Measurements from ENCODE around the gene CFAP100. TPM values are rescaled to one million over a fixed set of nuclear protein-coding genes. Genes with fewer than 3 reads are reported as not detected.

Gene CFAP100
- total RNA-seq, 1 donor, result not detected

- no peak for DNase-seq (ENCODE audit: low read depth in 2 of 3, low spot score in 2 of 3)
Observed at GRCh38 chr3:126399351-126399735, 4.6 kb downstream of the CFAP100 start.

DNA sequence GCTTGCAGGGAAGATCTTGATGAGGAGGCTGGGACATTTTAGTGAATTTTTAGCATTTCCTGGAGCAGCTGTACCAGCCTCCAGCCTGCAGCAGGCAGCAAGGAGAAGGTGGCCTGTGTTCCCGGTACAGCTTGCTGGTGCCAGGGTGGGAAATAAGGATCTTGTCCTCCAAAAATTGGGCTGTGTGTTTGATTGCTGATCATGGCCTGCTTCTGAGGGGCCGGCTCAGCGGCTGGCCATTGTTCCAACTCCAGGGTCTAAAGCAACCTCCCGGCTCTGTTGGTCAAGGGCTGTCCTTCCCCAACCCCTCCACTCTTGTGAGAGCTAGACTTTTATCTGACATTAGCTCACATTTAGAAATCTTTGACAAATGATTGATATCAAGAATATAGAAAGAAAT is 5.0 kb downstream of the CFAP100 start:
- DNase-seq (ENCODE audit: low read depth in 2 of 3, low spot score in 2 of 3), result no peak

DNA sequence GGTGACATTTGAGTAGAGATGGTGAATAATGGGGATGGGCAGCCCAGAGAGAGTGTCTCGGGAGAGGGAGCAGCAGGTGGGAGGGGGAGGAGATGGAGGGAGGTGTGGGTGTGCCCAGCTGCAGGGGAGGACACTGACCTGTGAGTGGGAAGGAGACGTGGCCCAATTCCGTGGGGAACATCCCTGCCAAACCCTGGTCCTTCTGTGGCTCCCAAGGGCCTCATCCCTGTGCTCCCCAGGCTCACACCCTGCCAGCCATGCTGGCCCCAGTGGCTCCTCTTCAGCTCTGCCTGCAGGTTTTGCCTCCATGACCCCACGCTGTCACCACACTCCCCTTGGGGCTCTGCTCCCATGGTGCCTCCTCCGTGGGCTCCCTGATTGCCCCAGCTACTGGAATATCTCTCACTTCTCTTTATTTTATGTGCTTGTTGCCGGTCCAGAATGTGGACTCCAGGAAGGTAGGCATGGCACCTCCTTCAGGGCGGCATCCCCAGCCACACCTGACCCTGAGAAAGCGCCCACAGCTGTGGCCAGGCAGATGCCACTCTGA is 7.0 kb downstream of the CFAP100 start:
- DNase-seq (ENCODE audit: low read depth in 2 of 3, low spot score in 2 of 3), result no peak

DNA sequence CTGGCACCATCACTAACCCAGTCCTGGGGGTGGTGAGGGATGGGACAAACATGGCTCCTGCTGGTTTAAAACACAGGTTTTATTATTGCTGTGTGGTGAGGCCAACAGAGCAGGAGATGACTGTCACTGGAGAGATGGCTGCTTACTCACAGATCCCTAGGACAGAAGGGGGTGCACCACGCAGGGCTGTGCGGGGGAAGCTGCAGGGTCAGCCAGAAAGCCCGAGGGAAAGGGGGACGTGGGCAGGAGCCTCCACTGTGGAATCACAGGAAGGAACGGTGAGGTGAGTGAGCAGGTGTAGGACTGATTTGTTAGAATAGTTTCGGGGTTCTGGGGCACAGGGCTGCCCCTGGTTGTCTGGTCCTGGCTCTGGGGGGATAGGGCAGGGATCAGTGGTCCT is 7.5 kb downstream of the CFAP100 start:
- no peak for DNase-seq (ENCODE audit: low read depth in 2 of 3, low spot score in 2 of 3)

- no peak for DNase-seq (ENCODE audit: low read depth in 2 of 3, low spot score in 2 of 3)
Observed at GRCh38 chr3:126402666-126403302, 8.1 kb downstream of the CFAP100 start.

GRCh38 chr3:126406389-126407296 is 11.9 kb downstream of the CFAP100 start:
- DNase-seq (ENCODE audit: low read depth in 2 of 3, low spot score in 2 of 3), result no peak

DNA sequence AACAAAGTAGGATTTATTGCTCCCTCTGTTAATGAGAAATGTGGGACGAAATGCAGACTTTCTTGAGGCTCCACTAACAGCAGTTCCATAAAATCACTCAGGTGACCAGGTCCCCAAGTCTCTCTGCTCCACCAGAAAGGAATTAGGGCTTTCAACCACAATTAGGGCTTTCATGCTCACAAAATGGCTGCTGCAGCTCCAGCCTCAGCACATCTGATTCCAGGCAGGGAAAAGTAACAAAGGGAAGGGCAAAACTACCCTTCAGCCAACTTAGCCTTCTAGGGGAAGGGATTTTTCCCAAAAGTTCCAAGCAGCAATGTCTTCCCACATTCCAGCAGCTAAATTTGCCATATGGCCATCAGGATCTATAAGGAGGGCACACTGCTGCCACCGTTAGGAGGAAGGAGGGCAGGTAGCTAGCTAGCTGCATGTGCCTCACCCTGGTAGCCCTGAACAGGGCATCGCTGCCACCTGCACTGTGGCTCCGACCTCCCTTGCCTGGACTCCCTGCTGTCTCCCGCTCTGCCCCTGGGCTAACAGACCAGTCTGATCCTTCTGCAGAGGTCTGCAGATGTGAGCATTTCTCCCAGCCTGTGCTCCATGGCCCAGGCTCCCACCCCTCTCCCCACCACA is 12.8 kb downstream of the CFAP100 start:
- no peak for DNase-seq (ENCODE audit: low read depth in 2 of 3, low spot score in 2 of 3)

DNA sequence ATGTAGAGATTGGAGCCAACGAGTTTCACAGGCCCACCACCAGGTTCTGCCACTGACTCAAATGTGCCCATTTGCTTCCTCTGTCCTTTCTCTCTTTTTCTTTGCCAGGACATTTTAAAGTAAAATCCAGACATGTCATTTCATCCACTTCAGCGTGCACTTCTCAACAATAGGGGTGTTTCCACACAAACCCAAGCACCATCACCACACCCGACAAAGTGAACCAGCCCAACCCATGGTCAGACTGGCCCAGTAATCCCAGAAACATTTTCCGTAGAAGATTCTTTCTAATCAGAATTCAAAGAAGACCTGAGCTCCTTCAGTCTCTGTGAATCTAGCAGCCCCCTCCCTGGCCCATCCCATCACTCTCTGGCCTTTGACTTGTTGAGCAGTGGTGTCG is 13.4 kb downstream of the CFAP100 start:
- no peak for DNase-seq (ENCODE audit: low read depth in 2 of 3, low spot score in 2 of 3)

DNA sequence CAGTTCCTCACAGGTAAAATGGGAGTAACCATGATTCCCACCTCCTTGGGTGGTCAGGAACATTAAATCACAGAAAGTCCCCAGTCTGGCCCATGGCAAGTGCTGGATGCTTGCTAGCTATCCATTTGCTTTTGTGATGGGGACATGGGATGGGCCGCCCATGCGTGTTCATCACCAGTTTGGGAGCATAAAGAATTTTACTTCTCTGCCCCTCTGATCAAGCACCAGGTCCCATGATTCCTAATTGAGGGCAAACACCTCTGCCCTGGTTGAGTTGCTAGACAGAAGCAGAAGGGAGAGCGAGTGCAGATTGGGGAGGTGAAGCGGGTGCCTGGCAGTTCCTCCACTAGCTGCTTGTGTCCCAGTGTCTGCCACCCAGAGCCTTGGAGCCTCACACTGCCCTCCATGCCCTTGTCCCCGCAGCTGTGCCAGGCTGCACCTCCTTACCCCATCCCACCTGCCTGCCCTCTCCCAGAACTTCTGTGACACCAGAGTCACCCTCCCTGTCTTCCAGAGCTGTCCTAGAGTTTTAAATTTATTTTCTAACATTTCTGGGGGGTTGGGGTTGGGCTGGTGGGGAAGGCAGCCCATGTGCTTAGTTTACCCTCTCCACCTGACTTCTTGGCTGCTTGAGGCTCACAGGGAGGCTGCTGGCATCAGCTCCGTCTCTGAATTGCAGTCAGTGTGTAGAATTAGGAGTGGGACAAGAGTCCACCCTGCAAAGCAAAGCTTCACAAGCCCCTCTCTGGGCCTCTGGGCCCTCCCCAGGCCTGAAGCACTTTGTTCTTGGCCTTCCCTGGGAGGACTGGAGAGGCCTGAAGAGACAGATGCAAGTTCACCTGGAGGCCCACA is 18.4 kb downstream of the CFAP100 start:
- DNase-seq (ENCODE audit: low read depth in 2 of 3, low spot score in 2 of 3), result no peak

- no peak for DNase-seq (ENCODE audit: low read depth in 2 of 3, low spot score in 2 of 3)
Observed at GRCh38 chr3:126413693-126414080, 19.0 kb downstream of the CFAP100 start.

GRCh38 chr3:126414406-126414805 is 19.7 kb downstream of the CFAP100 start:
- no peak for DNase-seq (ENCODE audit: low read depth in 2 of 3, low spot score in 2 of 3)

DNA sequence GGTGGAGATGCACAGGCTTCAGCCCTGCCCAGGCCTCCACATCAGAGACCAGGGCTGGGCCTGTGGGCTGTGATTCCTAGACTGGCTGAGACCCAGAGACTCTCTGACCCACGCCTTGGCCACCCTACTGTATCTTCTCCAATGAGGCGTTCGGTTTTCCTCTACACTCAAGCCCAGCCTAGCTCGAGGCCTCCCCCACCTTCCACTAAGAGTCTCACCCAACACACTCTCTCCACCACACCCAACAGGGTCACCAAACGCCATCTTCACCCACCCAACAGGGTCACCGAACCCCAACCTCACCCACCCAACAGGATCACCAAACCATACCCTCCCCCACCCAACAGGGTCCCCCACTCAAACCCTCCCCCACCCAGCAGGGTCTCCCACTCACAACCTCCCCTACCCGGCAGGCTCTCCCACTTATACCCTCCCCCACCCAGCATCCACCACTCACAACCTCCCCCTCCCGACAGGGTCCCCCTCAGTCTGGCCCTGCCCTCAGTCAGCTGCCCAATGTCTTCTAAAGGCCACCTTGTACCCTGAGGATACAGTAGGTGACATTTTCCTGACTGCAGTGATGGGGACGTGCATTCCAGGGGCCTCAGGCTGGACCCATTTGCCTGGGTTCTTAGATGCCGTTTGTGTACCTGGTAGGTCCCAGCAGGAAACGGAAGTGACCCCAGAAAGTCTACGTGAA is 20.4 kb downstream of the CFAP100 start:
- no peak for DNase-seq (ENCODE audit: low read depth in 2 of 3, low spot score in 2 of 3)

GRCh38 chr3:126415661-126416591 is 21.2 kb downstream of the CFAP100 start:
- no peak for DNase-seq (ENCODE audit: low read depth in 2 of 3, low spot score in 2 of 3)

DNA sequence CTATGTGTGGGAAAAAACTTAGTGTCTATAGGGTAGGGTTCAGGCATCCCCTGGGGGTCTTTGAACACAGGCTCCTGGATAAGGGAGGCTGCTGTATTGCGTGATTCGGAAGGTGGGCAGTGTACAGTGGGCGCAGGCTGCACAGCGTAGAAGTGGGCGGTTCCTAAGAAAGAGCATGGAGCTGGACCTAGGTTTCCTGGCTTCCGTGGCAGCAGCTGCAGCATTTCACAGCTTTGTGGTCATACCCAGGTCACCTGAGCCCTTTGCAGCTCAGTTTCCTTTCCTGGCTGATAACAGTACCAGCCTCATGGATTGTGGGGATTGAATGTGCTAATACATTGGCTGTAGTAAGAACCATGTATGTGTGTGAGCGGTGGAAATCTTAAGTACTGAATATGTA is 22.2 kb downstream of the CFAP100 start:
- no peak for DNase-seq (ENCODE audit: low read depth in 2 of 3, low spot score in 2 of 3)

DNA sequence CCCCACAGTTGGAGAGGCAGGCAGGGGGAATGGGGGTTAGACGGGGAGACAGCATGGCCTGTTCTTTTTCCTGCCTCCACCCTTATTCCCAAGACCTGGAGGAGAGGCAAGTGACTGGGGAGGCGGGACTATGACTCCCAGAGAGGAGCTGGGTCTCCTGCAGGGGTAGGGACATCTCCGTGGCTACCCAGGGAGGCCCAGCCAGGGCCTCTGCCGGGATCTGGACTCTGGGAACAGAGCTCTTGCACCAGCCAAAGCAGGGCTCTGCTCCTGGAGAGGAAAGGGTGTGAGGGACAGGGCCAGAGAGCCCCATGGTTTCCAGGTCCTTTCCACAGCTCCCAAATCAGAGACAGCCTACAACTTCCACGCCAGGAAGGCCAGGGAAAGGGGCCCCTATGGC is 22.8 kb downstream of the CFAP100 start:
- no peak for DNase-seq (ENCODE audit: low read depth in 2 of 3, low spot score in 2 of 3)

- DNase-seq (ENCODE audit: low read depth in 2 of 3, low spot score in 2 of 3), result no peak
Observed at GRCh38 chr3:126417981-126418530, 23.3 kb downstream of the CFAP100 start.

- no peak for DNase-seq (ENCODE audit: low read depth in 2 of 3, low spot score in 2 of 3)
Observed at GRCh38 chr3:126418661-126419131, 24.0 kb downstream of the CFAP100 start.

- no peak for DNase-seq (ENCODE audit: low read depth in 2 of 3, low spot score in 2 of 3)
Observed at GRCh38 chr3:126419151-126419703, 24.5 kb downstream of the CFAP100 start.
